GM18511 (cell line): ENCODE data around the gene CAMK1D.

Experiments
- ATAC-seq: cut with Tn5 transposase; IDR thresholded peaks from one replicate; pipeline ENCODE4 v1.9.1; 2021; ENCODE audit warnings: mild to moderate bottlenecking, moderate library complexity; ENCODE audit not compliant: unreplicated experiment

The CAMK1D gene

GRCh38 chr10:12397941-12398340 lies 48.6 kb downstream of the CAMK1D start:
- no peak for ATAC-seq

GRCh38 chr10:12400266-12400931 lies 51.1 kb downstream of the CAMK1D start:
- ATAC-seq: no peak

GRCh38 chr10:12401466-12401865 lies 52.1 kb downstream of the CAMK1D start:
- no peak for ATAC-seq

- no peak for ATAC-seq
These were observed 53.8 kb downstream of the CAMK1D start for GRCh38 chr10:12403119-12403518.

- ATAC-seq: no peak
These were observed 56.3 kb downstream of the CAMK1D start for GRCh38 chr10:12405342-12406320.

GRCh38 chr10:12406764-12407400 lies 57.5 kb downstream of the CAMK1D start:
- no peak for ATAC-seq

- no peak for ATAC-seq
These were observed 59.1 kb downstream of the CAMK1D start for GRCh38 chr10:12408472-12408871.

GRCh38 chr10:12409161-12409560 lies 59.8 kb downstream of the CAMK1D start:
- ATAC-seq: no peak

GRCh38 chr10:12409613-12410012 lies 60.3 kb downstream of the CAMK1D start:
- no peak for ATAC-seq

GRCh38 chr10:12412666-12413368 lies 63.5 kb downstream of the CAMK1D start:
- no peak for ATAC-seq

GRCh38 chr10:12413369-12413711 lies 64.0 kb downstream of the CAMK1D start:
- no peak for ATAC-seq

- ATAC-seq: no peak
These were observed 65.1 kb downstream of the CAMK1D start for GRCh38 chr10:12414278-12414989.

- ATAC-seq: no peak
These were observed 67.2 kb downstream of the CAMK1D start for GRCh38 chr10:12416344-12417050.

GRCh38 chr10:12417331-12417730 lies 68.0 kb downstream of the CAMK1D start:
- ATAC-seq: no peak

- ATAC-seq: no peak
These were observed 68.7 kb downstream of the CAMK1D start for GRCh38 chr10:12418000-12418399.

- no peak for ATAC-seq
These were observed 69.4 kb downstream of the CAMK1D start for GRCh38 chr10:12418725-12419261.

- no peak for ATAC-seq
These were observed 70.0 kb downstream of the CAMK1D start for GRCh38 chr10:12419262-12419847.

GRCh38 chr10:12420530-12421120 lies 71.3 kb downstream of the CAMK1D start:
- no peak for ATAC-seq

GRCh38 chr10:12422189-12422588 lies 72.8 kb downstream of the CAMK1D start:
- no peak for ATAC-seq
